ENCODE data around the gene ATXN2.

ATXN2 gene

GRCh38 chr12:111598637-111599452 lies at the start of gene ATXN2:
Gene ATXN2 (minus strand): TSS chr12:111599315. CDS start chr12:111599034, 281 bp downstream.
- TF ChIP-seq CTCF (IDR thresholded peaks at IDR 0.05; ENCODE audit: low read length, missing control alignments): no peak
- no peak for DNase-seq (ENCODE audit: low read depth)
- peak within 1 kb of the TSS; percentile 88 for H3K4me3 ChIP-seq (replicated peaks; ENCODE audit: low read depth, low read length)

- no peak for TF ChIP-seq CTCF (IDR thresholded peaks at IDR 0.05; ENCODE audit: low read length, missing control alignments)
- no peak overlapping the region for H3K4me3 ChIP-seq (replicated peaks; ENCODE audit: low read depth, low read length)
- no peak for DNase-seq (ENCODE audit: low read depth)
Observed at GRCh38 chr12:111645433-111645832, 46.3 kb upstream of the ATXN2 start.

- H3K4me3 ChIP-seq (replicated peaks; ENCODE audit: low read depth, low read length): no peak overlapping the region
- TF ChIP-seq CTCF (IDR thresholded peaks at IDR 0.05; ENCODE audit: low read length, missing control alignments): no peak
- peak; percentile 72 for DNase-seq (ENCODE audit: low read depth)
Observed at GRCh38 chr12:111643427-111643826, 44.3 kb upstream of the ATXN2 start.

- no peak overlapping the region for H3K4me3 ChIP-seq (replicated peaks; ENCODE audit: low read depth, low read length)
- no peak for DNase-seq (ENCODE audit: low read depth)
- TF ChIP-seq CTCF (IDR thresholded peaks at IDR 0.05; ENCODE audit: low read length, missing control alignments): peak; percentile 35
Observed at GRCh38 chr12:111642681-111643426, 43.7 kb upstream of the ATXN2 start.

- no peak overlapping the region for H3K4me3 ChIP-seq (replicated peaks; ENCODE audit: low read depth, low read length)
- no peak for TF ChIP-seq CTCF (IDR thresholded peaks at IDR 0.05; ENCODE audit: low read length, missing control alignments)
- DNase-seq (ENCODE audit: low read depth): no peak
Observed at GRCh38 chr12:111640506-111640905, 41.4 kb upstream of the ATXN2 start.

- peak; percentile 29 for DNase-seq (ENCODE audit: low read depth)
- TF ChIP-seq CTCF (IDR thresholded peaks at IDR 0.05; ENCODE audit: low read length, missing control alignments): no peak
- H3K4me3 ChIP-seq (replicated peaks; ENCODE audit: low read depth, low read length): no peak overlapping the region
Observed at GRCh38 chr12:111638556-111638955, 39.4 kb upstream of the ATXN2 start.
